ENCODE measurements around the gene NDUFV2. TPM values are rescaled to one million over a fixed set of nuclear protein-coding genes. Genes with fewer than 3 reads are reported as not detected.

NDUFV2 gene
- total RNA-seq, 2 donors from 2014 or later: 167 to 225 TPM

DNA sequence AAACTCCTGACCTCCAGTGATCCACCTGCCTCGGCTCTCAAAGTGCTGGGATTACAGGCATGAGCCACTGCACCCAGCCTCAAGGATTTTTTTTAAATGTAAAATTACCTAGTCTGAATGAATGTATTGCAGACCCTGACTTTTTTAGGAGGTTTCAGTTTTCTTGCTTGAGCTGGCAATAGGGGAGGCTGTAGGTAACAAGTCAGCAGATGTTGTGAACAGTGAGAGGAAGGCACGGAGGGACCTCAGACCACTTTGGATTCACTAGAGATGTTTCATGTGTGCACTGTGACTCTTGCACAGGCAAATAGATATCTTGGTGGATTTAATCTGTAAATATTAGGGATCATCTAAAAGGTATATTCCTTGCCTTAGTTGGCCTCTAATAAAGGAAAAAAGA, 6.4 kb downstream of the NDUFV2 start:
- Histone ChIP-seq H3K36me3 (no peaks in the 10 kb centered on the region), H3K4me3 (no peak overlapping the region), H3K4me1 (peaks cover 0 to 75% of the 10 kb centered on the region in 2 donors), H3K27me3 (no peaks in the 10 kb centered on the region), H3K9me3 (no peaks in the 10 kb centered on the region), H3K27ac (no peak overlapping the region)
- DNase-seq (ENCODE audit: low spot score): no peak
- TF ChIP-seq CTCF (IDR thresholded peaks at IDR 0.05): no peak

DNA sequence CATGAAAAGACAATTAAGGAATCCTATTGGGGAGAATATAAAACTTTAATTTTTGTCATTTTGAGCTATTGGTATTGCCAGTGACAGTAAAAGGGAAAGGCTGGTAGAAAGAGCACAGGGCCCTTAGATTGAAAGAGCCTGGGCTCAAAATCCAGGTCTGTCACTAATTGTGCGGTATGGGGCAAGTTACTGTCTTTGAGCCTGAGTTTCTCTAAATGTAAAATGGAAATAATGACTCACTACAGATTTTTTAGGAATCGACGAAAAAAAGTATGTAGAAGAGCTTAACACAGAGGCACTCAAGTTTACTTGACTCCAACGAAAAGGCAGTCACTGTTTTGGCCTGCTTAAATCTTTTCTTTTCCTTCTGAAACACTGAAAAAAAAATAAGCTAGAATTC, 7.0 kb downstream of the NDUFV2 start:
- Histone ChIP-seq H3K27me3 (no peaks in the 10 kb centered on the region), H3K9me3 (no peaks in the 10 kb centered on the region), H3K36me3 (no peaks in the 10 kb centered on the region), H3K4me3 (no peak overlapping the region), H3K27ac (peak overlapping the region in 1 of 2 donors; percentile 20), H3K4me1 (peaks cover 0 to 70% of the 10 kb centered on the region in 2 donors)
- DNase-seq (ENCODE audit: low spot score): no peak
- no peak for TF ChIP-seq CTCF (IDR thresholded peaks at IDR 0.05)

GRCh38 chr18:9113468-9114149, 11.1 kb downstream of the NDUFV2 start:
- H3K27ac ChIP-seq: peak overlapping the region; percentile 23 to 57
- no peak for DNase-seq (ENCODE audit: low spot score)
- H3K4me3 ChIP-seq: no peak overlapping the region
- no peak for TF ChIP-seq CTCF (IDR thresholded peaks at IDR 0.05)
- H3K4me1 ChIP-seq: peaks cover 0 to 65% of the 10 kb centered on the region in 2 donors
- no peaks in the 10 kb centered on the region for H3K36me3 ChIP-seq
- no peaks in the 10 kb centered on the region for H3K27me3 ChIP-seq
- no peaks in the 10 kb centered on the region for H3K9me3 ChIP-seq

GRCh38 chr18:9115984-9116383, 13.5 kb downstream of the NDUFV2 start:
- H3K27ac ChIP-seq: peak overlapping the region in 1 of 2 donors; percentile 85

DNA sequence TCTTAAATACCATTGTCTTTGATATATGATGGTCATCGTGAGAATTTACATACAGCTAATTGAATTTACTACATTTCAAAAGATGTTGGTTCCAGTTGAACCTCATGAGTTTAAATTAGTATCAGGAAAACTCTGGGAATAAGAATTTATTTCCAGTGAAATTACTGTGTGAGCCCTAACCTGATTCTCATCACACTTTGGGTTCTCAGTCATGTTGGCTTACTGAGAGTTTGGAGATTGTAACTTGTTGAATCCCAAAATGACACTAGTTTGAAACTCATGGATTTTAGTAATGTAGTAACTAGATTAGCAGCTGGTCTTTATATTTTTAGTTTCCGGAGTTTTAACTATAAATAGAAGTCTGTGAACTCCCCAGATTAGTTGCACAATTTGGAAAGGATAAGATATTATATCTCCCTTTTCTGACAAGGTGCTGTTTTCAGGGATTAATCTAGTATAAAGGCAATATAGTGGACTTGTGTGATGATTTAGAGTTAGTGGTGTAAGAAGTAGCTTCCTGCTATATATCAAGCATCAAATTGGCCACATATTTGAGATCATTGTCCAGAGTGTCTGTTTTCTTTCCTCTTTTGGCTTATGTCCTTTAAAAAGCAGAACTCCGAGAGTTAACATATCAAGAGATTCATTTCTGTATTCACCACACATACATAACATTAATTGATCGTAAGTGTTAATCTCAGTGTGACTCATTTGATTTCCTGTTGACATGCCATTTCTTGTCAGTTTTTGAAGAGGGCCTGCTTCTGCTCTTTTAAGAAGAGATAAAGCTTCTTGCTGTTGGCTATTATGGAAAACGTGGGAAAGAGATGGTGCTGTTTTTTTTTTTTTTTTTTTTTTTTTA, 15.7 kb downstream of the NDUFV2 start:
- no peak for DNase-seq (ENCODE audit: low spot score)
- Histone ChIP-seq H3K9me3 (no peaks in the 10 kb centered on the region), H3K27me3 (no peaks in the 10 kb centered on the region), H3K4me1 (peaks cover 0 to 62% of the 10 kb centered on the region in 2 donors), H3K36me3 (peaks cover 21% of the 10 kb centered on the region), H3K4me3 (no peak overlapping the region), H3K27ac (peak overlapping the region; percentile 68 to 85)
- no peak for TF ChIP-seq CTCF (IDR thresholded peaks at IDR 0.05)

More at GRCh38 chr18:9115984-9116383, 13.5 kb downstream of the NDUFV2 start:
- Histone ChIP-seq H3K27me3 (no peaks in the 10 kb centered on the region), H3K36me3 (peaks cover 7% of the 10 kb centered on the region), H3K9me3 (no peaks in the 10 kb centered on the region), H3K4me1 (peaks cover 0 to 67% of the 10 kb centered on the region in 2 donors), H3K4me3 (no peak overlapping the region)
- TF ChIP-seq CTCF (IDR thresholded peaks at IDR 0.05): no peak
- DNase-seq (ENCODE audit: low spot score): no peak

Measured in right atrium auricular region (tissue), 2 donors.